ENCODE data around the gene CEP70. TPM values are rescaled to one million over a fixed set of nuclear protein-coding genes. Genes with fewer than 3 reads are reported as not detected.
"Not testable (repeated sequence)": the region's sequence is repeated elsewhere in the genome, so short reads cannot be mapped to it uniquely, and the experiment has no call there.

The CEP70 gene
- total and polyA plus RNA-seq, 2 donors (not counting 1 experiment from before 2014, with no cell fraction given): 1.00 to 9.6 TPM

- H3K9me3 ChIP-seq (ENCODE audit: control extremely low read depth in 1 of 3, control insufficient read depth in 2 of 3, insufficient read depth in 1 of 3, low read length in 2 of 3): peaks cover 4 to 21% (median 7%) of the 10 kb centered on the region in 3 donors
- H3K4me1 Mint-ChIP-seq; intact Hi-C loops (cut with micrococcal nuclease); H3K36me3 ChIP-seq (replicated peaks in 1 of 2; ENCODE audit: control extremely low read depth in 1 of 2, control insufficient read depth in 1 of 2, extremely low read depth in 1 of 2, insufficient read depth in 2 of 2, low read length in 1 of 2); ATAC-seq (ENCODE audit: low read depth); H3K4me2 ChIP-seq (replicated peaks; ENCODE audit: low read depth, low read length, poor library complexity, severe bottlenecking); H3K79me2 ChIP-seq (ENCODE audit: control insufficient read depth, insufficient read depth, low read length); H3K4me1 ChIP-seq (ENCODE audit: control insufficient read depth in 2 of 2, insufficient read depth in 2 of 2, low read length in 2 of 2); H3K27ac ChIP-seq (ENCODE audit: low read length in 2 of 2); H2AFZ ChIP-seq (ENCODE audit: insufficient read depth, low read depth, low read length, poor library complexity, severe bottlenecking); H3K27ac Mint-ChIP-seq; DNase-seq; H4K20me1 ChIP-seq (ENCODE audit: control insufficient read depth, insufficient read depth, low read length, poor library complexity, severe bottlenecking); H3K4me3 Mint-ChIP-seq; POLR2A ChIA-PET; H3K9ac ChIP-seq (ENCODE audit: low read length); H3K27me3 ChIP-seq (replicated peaks in 1 of 4; ENCODE audit: control extremely low read depth in 1 of 4, control insufficient read depth in 3 of 4, insufficient read depth in 4 of 4, low read length in 3 of 4); H3K4me3 ChIP-seq (ENCODE audit: control extremely low read depth in 1 of 5, extremely low read depth in 1 of 5, insufficient read depth in 1 of 5, low read depth in 2 of 5, low read length in 4 of 5); CTCF ChIA-PET; H3K27me3 Mint-ChIP-seq: not testable (repeated sequence)
- peaks cover 22% of the 10 kb centered on the region for H3K9me3 Mint-ChIP-seq (ENCODE audit: insufficient read depth)
- WGBS (ENCODE audit: insufficient coverage): 99% methylated on average over 12 of the region's 17 CpGs
These were observed 109.4 kb downstream of the CEP70 start for GRCh38 chr3:138484672-138485071.

DNA sequence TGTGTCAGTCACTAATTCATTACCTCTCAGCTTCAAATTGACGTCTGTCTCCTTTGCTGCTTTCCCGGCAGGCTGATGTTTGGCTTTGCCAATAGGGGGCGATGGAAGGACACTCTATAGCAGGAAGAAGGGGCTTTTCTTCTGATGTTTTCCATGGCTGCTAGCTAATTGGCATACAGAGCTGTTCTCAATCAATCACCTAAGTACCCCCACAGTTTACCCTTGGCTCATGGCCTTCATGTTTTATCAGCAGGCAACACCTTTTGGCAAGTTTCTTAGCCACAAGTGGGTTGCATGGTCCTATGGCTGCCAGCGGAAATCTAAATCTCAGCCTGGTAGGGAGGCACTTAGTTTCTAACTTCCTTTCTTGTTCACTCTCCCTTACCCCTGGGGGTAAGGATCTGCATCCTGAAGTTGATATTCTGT, 114.6 kb downstream of the CEP70 start:
- no peaks in the 10 kb centered on the region for H3K9me3 Mint-ChIP-seq (ENCODE audit: insufficient read depth)
- H3K27me3 ChIP-seq (replicated peaks in 1 of 4; ENCODE audit: control extremely low read depth in 1 of 4, control insufficient read depth in 3 of 4, insufficient read depth in 4 of 4, low read length in 3 of 4): peaks cover 0 to 4% (median 0%) of the 10 kb centered on the region in 4 experiments
- H3K27ac Mint-ChIP-seq: no peak overlapping the region
- WGBS (ENCODE audit: insufficient coverage): no CpG with 5 or more reads among the region's 4 CpGs
- H3K79me2 ChIP-seq (ENCODE audit: control insufficient read depth, insufficient read depth, low read length): no peaks in the 10 kb centered on the region
- H3K4me3 ChIP-seq (ENCODE audit: control extremely low read depth in 1 of 5, extremely low read depth in 1 of 5, insufficient read depth in 1 of 5, low read depth in 2 of 5, low read length in 4 of 5): no peak overlapping the region
- intact Hi-C loops (cut with micrococcal nuclease): loop anchor here (2.0 kb wide), 1 partner anchor 443 kb away; no protein-coding TSS in a partner anchor
- no peak overlapping the region for H3K4me3 Mint-ChIP-seq
- no peaks in the 10 kb centered on the region for H3K36me3 ChIP-seq (replicated peaks in 1 of 2; ENCODE audit: control extremely low read depth in 1 of 2, control insufficient read depth in 1 of 2, extremely low read depth in 1 of 2, insufficient read depth in 2 of 2, low read length in 1 of 2)
- no peak for TF ChIP-seq EZH2 (IDR thresholded peaks at IDR 0.05; ENCODE audit: borderline replicate concordance, insufficient read depth, low read depth, low read length, poor library complexity, severe bottlenecking)
- TF ChIP-seq, protein P1, sequence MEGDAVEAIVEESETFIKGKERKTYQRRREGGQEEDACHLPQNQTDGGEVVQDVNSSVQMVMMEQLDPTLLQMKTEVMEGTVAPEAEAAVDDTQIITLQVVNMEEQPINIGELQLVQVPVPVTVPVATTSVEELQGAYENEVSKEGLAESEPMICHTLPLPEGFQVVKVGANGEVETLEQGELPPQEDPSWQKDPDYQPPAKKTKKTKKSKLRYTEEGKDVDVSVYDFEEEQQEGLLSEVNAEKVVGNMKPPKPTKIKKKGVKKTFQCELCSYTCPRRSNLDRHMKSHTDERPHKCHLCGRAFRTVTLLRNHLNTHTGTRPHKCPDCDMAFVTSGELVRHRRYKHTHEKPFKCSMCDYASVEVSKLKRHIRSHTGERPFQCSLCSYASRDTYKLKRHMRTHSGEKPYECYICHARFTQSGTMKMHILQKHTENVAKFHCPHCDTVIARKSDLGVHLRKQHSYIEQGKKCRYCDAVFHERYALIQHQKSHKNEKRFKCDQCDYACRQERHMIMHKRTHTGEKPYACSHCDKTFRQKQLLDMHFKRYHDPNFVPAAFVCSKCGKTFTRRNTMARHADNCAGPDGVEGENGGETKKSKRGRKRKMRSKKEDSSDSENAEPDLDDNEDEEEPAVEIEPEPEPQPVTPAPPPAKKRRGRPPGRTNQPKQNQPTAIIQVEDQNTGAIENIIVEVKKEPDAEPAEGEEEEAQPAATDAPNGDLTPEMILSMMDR (IDR thresholded peaks at IDR 0.05): peak; percentile 51
- H3K4me2 ChIP-seq (replicated peaks; ENCODE audit: low read depth, low read length, poor library complexity, severe bottlenecking): no peak overlapping the region
- no peaks in the 10 kb centered on the region for H3K4me1 Mint-ChIP-seq
- CTCF ChIA-PET: interaction anchor here (0.6 to 3.2 kb wide), 5 partner anchors 11 to 444 kb away, joined by 3 to 19 read pairs (median 8); no protein-coding TSS in a partner anchor
- DNase-seq: peak; percentile 31
- H4K20me1 ChIP-seq (ENCODE audit: control insufficient read depth, insufficient read depth, low read length, poor library complexity, severe bottlenecking): no peaks in the 10 kb centered on the region
- POLR2A ChIA-PET: no interaction called here
- H2AFZ ChIP-seq (ENCODE audit: insufficient read depth, low read depth, low read length, poor library complexity, severe bottlenecking): no peak overlapping the region
- no peaks in the 10 kb centered on the region for H3K4me1 ChIP-seq (ENCODE audit: control insufficient read depth in 2 of 2, insufficient read depth in 2 of 2, low read length in 2 of 2)
- ATAC-seq (ENCODE audit: low read depth): no peak
- no peaks in the 10 kb centered on the region for H3K9me3 ChIP-seq (ENCODE audit: control extremely low read depth in 1 of 3, control insufficient read depth in 2 of 3, insufficient read depth in 1 of 3, low read length in 2 of 3)
- H3K27me3 Mint-ChIP-seq: peaks cover 25% of the 10 kb centered on the region
- H3K9ac ChIP-seq (ENCODE audit: low read length): no peak overlapping the region
- H3K27ac ChIP-seq (ENCODE audit: low read length in 2 of 2): no peak overlapping the region

All from B cell (primary cell).